ENCODE results near the gene NFATC1.

Gene NFATC1

DNA sequence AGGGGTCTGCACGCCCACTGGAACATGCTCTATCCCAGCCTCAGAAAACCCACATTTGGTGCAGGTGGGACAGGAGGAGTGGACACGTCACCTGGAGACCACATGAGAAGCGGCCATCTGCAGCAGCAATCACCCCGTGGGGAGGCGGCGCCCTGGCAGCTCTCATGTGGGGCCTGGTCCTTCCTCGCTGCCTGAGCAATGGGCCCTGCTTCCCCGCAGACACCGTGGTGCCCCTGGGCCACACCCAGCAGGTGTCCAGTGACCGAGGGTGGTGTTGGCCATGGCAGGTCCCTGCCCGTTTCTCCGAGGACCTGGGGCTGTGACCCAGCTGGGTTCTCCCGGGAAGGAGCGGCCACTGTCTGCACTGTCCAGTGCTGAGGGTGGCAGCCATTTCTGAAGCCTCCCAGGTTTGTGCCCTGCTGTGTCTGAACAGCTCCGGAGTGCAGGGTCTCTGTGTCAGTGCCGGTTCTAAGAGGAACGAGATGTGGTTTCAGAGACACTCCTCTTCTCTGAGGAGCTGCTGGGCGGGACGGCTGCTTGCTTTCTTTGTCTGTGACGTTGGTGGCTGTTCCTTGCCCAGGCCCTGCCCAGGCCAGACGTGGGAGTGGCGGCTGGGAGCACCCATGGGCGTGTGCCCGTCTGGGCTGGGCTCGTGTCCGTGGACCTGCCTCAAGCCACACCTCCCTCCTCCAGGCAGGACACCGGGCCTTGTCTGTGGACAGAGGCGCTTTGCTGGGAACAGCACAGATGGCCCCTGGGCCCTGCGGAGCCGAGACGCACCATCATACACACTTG lies 44.8 kb downstream of the NFATC1 start:
- DNase-seq (ENCODE audit: low spot score), result no peak

DNA sequence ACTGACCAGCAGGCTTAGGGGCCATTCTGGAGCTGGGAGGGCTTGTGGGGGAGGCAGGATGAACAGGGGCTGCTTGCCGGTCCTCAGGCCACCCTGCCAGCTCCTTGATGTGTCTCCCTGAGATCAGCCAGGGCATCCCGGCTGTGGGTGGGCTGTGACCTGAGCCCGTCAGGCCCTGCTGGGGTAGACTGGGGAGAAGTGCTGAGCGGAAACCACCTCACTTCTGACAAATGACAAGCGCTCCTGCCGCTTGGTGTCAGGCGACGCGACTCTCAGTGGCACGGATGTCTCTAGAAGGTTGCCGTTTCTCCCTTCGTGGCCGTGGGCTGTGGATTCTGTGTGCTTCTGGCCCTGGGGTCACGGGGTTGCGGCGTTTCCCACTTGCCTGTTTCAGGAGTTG lies 45.7 kb downstream of the NFATC1 start:
- DNase-seq (ENCODE audit: low spot score), result no peak

DNA sequence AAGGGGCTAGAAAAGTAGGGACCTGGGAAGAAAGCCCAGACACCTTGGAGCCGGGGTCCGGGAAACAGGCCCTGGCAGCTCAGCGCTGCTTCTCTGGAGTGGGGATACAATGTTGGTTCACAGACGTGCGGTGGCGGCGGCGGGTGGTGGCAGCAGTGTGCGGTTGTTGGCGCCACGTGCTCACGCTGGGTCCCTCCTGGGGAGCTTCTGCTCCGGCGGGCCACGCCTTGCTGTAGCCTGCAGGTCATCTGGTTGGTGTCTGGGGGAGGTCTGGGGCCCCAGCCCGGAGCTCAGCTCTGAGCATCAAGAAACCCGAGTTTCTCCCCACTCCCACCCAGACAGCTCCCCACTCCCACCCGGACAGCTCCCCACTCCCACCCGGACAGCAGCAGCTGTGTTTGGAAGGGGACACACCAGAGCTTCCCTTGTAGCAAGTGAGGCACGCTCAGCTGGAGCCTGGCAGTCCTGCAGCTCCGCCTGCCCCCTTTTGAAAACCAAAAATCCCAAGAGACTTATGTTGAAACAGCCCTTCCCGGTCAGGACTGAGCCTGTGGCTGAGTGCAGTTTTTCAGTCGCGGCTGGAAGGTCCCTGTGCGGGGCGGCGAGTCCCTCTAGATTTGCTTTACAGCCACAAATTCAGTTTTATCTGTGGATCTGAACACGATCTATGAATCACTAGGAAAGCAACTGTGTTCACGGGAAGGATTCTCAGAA lies 46.9 kb downstream of the NFATC1 start:
- no peak for DNase-seq (ENCODE audit: low spot score)

DNA sequence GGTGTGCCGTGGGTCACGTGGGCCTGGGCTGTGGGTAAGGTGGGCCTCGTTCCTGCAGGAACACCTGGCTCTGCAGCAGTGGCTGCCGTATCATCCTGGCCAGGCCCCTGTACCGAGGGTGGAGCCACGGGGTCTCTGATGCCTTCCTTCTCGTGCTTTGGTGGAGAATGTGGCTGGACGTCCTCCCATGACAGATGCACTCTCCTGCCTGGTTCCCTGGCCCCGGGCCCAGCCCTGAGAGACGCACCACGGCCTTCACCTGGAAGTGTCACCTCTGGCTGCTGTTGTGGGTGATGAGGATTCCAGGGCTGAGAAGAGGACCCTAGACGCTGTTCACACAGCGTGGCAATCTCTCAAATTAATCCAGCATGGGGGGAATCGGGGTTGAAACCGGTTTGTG lies 49.5 kb downstream of the NFATC1 start:
- no peak for DNase-seq (ENCODE audit: low spot score)

DNA sequence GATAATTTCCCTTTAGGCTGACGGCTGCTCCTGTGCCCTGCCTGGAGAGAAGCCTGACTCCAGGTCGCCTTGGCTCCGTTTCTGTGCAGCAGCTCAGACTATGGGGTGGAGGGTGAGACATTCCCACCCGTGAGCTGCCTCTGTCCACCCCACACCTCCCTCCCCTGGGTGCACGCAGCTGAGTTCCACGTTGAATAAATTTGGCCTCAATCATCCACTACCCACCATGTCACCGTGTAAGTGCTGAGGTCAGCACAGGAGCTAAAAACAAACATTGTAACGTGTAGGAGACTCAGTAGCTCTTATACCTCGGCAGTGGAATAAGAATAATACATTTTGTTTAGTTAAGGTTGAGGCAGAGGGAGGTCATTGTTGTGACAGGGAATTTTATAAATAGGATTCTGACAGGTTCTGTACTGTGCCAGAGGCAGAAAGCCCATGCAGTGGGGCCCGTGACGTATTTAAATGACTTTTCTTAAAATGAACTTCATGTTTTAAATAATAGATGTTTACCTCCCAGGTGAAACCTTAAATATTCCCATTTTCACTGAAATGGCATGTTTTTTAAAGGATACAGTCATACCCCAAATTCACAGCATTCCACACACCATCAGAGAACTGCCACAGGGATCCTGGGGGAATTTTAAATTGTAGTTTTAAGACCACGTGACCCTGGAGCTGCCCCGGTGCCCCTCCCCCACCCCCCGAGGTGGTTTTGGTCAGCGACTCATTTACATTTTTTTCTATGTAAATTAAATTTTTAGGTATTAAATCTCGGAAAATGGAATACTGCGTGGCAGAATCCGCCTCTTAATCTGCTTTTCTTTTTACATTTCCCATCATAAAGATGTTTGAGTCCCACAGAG lies 50.2 kb downstream of the NFATC1 start:
- DNase-seq (ENCODE audit: low spot score), result no peak

DNA sequence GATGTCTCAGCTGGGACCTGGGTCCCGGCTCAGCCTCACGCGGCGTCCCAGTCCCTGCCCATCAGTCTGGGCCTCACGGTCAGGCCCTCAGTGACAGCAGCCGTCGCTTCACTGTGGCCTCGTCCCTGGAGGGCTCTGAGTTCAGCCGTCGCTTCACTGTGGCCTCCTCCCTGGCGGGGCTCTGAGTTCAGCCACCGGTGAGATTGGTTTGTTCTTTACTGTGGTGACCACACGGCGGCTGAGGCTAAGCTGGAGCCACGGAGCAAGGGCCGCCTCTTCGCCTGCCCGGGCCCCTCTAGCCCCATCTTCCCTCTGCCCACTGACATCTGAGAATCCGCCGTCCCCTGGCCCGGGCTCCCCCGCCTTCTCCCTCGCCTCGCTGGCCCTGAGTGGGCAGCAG lies 51.2 kb downstream of the NFATC1 start:
- no peak for DNase-seq (ENCODE audit: low spot score)

DNA sequence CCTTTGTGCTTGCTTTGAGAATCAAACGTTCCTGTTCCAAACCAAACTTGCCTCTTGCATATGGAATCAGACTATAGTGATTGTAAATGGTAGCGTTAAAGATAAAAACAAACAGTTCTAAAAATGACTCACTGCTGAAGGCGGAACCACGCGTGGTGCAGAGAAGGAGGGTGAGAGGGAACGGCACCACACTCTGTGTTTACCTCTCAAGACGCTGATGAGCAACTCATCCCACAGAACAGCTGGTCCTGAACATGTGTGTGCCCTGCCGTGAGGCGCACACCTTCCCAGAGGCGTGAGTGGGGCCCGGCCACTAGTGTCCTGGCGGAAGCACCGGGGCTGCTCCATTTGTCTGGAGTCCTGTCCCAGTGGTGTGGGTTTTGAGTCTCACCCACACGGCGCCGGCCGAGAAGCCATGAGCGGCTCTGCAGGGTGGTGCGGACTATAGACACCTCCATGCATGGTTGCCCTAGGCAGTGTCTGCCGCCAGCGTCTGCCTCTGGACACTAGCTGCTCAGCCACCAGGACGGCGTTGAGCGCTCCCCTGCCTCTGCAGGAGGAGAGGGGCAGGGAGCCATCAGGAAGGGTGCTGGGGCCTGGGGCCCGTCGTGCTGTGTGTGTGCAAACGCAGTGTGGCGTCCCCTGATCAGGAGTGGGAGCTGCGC lies 52.1 kb downstream of the NFATC1 start:
- DNase-seq (ENCODE audit: low spot score), result no peak

DNA sequence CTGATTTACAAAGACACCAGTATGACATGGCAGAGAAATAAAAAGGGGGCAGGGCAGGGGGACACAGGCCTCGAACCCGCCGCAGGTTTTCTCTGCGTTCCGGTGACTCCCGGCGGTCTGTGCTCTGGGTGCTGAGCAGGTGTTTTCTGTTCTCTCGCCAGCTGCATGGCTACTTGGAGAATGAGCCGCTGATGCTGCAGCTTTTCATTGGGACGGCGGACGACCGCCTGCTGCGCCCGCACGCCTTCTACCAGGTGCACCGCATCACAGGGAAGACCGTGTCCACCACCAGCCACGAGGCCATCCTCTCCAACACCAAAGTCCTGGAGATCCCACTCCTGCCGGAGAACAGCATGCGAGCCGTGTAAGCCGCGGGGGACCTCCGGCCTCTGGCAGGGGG lies 52.9 kb downstream of the NFATC1 start:
- DNase-seq (ENCODE audit: low spot score), result no peak

DNA sequence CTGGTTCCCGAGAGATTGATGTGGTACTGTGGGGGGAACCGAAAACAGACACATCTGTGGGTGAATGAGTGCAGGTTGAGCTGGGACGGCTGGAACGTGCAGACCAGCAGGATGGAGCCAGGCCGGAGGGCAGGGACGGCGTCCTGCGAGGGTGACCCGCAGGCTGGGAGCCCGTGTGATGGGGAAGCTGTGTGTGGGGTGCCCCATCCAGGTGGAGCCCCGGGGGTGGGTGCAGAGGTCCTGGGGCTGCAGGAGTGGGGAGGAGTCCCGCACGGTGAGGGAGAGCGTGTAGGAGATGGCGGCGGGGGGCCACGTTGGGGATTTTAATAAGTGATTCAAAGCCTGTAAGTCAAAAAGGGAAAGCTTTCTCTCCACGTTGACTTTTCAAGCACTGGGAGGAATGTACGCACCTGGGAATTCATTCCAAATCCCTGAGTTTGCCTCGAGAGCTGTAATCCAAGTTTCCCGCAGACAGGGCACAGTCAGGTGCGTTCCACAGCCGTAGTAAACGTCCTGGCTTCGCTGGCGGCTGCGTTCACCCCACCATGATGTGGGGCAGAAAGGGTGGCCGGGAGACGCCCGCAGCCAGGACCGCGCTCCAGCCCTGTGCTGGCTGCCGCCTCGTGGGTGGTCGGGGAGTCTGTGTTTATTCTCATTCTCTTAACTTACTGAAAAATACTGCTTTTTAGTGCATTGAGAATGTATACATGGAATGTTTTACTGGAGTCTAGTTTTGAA lies 54.0 kb downstream of the NFATC1 start:
- DNase-seq (ENCODE audit: low spot score), result no peak

DNA sequence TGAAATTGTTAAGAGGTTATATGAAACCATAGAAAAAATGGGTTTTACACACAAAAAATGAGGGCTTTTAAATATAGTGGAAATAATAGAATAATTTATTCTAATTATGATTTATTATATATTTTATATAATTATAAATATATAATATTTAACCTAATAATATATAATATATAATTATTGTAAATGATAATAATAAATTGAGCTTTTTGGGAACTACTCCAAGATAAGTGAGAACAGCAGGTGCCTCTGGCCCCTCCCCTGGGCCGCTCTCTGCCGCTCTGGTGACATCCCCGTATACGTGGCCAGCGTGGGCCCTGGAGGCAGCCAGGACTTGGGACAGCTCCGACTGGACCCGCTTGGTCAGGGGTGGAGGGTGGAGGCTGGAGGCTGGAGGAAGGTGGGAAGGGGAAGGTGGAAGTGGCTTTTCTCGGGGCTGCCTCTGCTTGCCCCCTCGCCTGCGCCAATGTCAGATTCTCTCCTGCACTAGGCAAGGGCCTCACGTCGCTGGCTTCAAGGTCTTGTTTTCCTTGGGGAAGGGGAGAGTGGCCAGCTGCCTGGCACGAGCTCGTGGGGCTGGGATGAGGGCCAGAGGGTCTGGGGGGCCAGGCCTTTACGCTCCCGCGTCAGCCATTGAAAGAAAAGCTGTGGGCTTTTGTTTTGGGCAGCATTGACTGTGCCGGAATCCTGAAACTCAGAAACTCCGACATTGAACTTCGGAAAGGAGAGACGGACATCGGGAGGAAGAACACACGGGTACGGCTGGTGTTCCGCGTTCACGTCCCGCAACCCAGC lies 54.8 kb downstream of the NFATC1 start:
- DNase-seq (ENCODE audit: low spot score), result no peak

DNA sequence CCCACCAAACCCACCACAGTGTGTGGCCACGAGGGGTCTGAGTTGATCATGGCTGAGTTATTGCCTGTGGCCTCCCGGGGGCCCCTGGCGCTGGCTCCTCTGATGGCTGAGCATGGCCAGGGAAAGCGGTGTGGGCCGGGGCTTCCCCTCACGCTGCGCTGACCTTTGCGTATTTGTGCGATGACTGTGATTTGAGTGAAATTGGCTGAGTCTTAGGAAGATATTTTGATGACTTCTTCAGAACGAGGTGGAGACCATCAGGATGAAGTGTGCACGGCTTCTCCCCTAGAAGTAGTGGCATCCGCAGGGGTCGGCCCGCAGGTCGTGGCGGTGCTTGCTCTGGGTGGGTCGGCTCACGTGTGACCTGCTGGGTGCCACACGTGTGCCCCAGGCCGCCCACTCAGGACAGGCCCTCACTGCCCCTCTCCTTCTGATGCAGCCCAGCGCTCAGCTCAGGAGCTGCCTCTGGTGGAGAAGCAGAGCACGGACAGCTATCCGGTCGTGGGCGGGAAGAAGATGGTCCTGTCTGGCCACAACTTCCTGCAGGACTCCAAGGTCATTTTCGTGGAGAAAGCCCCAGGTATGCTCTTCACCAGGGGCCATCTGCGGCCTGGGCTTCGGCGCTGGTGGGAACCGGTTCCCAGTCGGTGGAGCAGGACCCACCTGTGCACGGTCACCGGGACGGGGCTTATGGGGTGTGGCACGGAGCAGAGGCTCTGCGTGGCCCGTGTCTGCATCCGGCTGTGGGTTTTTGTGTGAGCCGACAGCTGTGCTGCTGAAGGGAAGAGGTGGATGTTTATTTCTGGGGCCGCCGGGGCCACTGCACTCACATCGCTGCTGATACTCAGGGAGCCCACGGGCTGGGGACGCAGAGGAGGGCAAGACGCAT lies 55.8 kb downstream of the NFATC1 start:
- no peak for DNase-seq (ENCODE audit: low spot score)

DNA sequence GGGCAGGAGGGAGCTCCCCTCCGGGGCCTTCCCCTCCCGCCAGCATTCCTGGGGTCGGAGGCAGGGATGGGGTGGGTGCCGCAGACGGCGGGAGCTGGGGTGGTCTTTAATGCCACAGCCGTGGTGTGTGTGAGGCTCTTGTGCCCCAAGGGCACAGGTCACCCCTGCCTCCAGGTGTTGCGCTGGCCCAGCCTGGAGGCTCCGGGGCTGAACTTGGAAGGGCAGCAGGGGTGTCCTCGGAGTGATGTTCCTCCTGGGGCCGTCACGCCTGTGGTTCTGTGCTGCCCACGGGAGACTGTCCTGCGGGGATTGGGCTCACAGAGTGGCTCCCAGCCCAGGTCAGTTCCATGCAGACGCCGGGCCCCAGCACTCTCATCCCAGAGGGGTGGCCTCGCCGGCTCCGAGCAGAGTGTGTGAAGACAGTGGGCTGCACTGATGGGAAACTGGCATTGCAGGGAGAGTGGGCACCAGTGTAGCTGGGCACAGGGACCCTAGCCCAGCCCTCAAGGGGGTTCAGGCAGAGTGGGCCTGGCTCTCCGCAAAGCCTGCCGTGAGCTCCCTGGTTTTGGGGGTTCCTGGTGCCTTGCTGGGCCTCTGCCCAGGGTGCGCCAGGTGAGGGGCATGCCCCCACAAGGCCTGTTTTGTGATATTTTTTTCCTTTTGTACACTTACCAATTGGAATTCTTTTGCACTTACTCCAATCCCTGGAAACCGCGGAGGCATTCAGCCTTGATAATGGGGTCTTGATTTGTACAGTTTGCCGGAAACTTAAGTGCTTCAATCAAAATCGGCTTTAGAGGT lies 56.7 kb downstream of the NFATC1 start:
- DNase-seq (ENCODE audit: low spot score), result no peak

DNA sequence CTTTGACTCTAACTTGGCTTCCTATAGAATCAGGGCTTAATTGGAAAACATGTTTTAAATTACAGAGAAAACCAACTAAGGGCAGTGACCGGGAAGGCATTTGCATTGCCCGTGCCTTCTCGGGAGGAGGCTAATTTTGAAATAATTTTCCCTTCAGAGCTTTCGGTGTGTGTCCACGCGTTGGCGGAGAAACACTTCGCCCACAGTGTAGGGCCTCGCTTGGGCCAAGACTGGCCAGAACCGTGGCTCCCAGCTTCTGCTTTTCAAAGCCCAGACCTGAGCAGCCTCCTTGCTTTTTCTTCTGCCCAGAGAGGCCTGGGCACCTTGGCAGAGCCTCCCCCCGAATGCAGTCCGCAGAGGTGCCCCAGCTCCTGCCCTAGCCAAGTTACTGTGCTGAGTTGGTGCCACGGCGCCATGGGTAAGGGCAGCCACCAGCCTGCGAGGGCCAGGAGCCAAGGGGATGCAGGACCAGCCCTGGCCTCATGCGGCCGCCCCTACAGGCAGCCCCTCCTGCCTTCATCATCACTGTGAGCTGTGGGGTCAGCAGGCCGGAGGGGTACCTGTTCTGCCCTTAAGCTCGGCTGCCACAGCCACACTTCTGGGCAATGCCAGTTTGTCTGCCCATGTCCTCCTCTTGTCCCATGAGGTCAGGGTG lies 57.4 kb downstream of the NFATC1 start:
- no peak for DNase-seq (ENCODE audit: low spot score)

DNA sequence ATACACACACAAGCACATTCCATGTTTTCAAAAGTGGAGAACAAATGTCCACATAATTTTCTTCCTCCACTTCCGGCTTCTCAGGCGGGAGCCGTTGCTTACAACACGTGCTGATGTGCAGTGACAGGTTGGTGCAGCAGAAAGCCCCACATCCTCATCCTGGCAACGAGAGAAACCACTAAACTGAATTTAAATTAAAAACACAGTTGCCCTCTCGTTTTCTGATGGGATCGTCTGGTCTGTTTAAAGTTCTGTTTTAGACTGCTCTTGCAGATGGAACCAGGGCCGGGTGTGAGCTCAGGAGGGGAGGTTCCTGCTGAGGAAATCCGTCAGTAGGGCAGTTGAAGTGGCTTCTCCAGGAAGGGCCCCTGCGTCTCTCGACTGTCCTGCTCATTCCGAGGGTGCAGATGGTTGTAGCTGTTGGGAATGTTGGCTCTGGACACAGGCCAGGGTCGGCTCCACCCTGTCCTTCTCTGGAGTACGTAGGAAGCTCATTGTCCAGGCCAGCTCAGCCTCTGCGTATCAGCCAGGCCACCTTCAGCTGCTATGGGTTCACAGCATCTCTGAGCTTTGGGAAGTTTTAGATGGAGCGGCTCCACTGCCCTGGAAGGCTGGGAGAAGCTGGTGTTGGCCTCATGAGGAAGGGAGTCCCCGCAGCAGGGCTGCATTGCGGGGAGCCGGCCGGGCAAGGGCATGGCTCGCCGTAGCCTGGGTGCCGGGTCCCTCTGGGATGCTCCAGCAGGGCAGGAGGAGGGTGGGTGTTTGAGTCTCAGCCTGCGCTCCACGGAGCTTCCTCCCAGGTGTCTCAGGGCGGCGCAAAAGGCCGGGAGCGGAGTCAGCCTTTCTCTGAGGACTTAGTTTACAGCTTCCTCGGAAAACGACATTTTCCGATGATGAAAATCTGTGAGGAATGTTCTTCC lies 58.3 kb downstream of the NFATC1 start:
- DNase-seq (ENCODE audit: low spot score), result no peak

DNA sequence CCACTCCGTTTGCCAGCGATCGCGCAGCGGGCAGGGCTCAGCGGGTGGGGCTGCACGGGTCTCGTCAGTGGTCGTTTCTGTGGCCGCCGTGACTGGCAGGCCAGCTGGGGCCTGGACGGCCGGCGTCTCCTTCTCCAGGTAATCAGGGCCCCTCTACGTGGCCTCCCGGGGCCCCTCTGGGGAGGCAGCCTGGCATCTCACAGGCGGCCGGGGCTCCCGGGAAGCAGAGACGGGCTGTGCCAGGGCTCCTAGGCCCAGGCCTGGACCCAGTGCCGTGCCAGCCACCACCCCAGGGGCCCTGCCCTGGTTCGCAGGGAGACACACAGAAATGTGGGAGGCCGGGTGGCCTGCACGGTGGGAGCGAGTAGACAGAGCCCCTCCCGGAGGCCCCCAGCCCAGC lies 59.5 kb downstream of the NFATC1 start:
- DNase-seq (ENCODE audit: low spot score), result no peak

DNA sequence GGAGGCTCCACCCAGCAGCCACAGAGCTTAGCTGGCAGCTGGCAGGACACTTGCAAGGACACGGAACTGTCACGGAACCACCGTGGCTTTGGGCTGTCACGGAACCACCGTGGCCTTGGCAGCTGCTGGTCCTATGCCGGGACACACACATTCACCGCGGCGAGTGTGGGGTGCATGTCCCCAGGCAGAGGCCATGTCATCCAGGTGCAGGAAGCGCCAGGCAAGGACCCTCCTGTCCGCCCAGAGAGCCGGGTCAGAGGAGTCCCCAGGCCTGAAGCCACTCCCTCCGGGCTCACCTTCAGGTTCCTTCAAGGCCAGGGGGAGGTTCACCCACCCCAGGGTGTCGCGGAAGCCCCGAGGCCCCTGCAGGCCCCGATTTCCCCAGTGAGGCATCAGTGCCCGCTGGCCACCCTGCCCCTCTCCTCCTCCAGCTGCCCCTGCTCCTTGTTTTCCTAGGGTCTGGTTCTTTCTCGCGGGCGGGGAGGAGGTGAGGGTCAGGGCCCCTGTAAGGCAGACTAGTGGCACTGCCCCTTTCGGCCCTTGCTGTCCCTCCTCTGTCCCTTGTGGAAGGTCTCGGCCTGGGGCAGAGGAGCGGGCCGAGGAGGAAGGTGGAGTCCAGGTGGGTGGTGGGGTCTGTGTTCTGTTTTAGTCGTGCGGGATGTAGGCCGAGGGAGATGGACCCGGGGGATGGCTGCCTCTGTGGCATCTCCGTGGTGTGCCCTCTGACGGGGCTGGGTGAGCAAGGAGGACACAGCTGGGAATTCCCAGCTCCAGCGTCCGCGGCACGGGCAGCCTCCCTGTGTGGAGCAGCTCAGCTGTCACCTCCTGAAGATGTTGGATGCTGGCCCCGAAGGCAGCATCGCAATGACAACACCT lies 60.6 kb downstream of the NFATC1 start:
- no peak for DNase-seq (ENCODE audit: low spot score)

Measured in HuH-7.5 (cell line).